H4 (cell line): Measurements from ENCODE around the gene SNCAIP. TPM values are rescaled to one million over a fixed set of nuclear protein-coding genes. Genes with fewer than 3 reads are reported as not detected.
"Not testable (repeated sequence)": the region's sequence is repeated elsewhere in the genome, so short reads cannot be mapped to it uniquely, and the experiment has no call there.

Experiments
- DNase-seq: peaks from one replicate; pipeline ENCODE4 v3.0.0-alpha.2; 2015; ENCODE audit warnings: low spot score
- total RNA-seq: library from RNA; depleted of rRNA; stranded (reverse); fragments of >200 nt; shearing (Covaris generic); gene quantifications from 2 replicates; pipeline ENCODE4 v1.2.3, GENCODE V29; 2014

The SNCAIP gene
- total RNA-seq, 1 experiment from 2014 or later: 0.91 TPM

DNA sequence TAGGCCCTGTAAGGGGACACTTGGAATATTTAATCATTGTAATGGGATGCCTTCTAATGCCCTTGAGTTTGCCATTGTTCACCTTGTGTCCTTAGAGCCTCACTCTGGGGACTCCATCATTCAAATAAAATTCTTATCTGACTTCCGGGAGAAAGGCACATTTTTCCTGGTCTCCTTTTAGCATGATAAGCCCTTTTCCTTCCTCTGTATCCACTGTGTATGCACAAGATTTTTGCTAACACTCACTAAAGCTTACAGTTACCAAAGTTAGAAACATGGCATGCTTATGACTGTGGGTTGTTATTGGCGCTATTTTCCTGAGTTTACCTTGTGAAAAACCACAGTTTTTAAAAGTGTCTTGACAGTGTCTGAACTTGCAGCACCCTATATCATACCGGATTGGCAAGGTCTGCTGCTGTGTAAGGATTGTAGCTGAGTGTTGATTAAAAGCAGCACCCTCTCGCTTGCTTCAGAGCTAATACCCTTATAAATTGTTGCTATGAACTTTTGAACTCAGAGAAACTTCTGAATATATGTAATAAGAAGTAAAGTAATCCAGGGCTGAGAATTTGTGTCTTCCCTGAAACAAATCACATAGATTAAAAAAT lies 46.4 kb downstream of the SNCAIP start:
- DNase-seq: no peak

DNA sequence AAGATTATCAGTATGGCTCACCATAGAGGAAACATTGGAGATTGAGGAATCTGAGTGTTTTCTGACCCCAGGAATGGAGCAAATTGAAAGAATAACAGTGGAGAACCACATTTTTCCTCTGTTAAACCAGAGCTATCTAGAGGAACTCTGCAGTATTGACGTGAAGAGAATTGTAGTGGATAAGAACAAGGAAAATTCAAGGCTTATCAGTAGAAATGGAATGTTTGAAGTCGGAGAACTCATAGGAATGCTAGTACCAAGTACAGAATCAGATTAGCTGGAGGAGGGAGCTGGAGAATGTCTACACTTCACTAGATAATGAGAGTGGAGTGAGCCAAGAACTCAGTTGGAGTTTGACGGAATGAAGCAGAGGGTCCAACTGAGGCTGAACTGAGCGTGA lies 50.3 kb downstream of the SNCAIP start:
- no peak for DNase-seq

DNA sequence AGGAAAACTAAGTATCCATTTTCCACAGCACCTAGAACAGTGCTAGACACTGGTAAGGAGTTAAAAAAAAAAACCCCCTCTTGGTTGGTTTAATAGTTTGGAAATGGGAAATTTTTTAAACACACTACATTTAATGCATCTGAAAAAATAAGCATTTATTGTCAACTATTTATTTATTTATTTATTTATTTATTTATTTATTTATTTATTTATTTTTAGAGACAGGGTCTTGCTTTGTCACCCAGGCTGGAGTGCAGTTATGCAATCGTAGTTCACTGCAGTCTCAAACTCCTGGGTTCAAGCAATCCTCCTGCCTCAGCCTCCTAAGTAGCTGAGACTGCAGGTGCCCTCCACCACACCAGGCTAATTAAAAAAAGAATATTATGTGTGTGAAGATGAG lies 51.6 kb downstream of the SNCAIP start:
- no peak for DNase-seq

DNA sequence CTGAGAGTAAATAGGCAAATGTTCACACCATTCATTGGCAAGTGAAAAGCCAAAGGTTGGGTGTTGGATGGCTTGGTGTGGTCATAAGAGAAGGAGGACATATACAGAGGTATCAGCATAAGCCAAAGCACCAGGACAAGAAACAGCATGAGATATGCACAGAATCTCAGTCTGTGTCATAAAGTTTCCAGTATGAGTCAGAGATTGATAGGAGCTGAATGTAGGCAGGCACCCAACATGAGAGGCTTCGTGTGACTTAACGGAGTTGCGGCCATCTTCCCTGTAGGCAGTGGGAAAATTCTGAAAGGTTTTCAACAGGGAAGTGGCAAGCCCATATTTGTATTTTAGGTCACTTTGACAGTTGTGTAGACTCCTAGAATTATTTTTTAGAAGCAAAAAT lies 54.5 kb downstream of the SNCAIP start:
- no peak for DNase-seq

DNA sequence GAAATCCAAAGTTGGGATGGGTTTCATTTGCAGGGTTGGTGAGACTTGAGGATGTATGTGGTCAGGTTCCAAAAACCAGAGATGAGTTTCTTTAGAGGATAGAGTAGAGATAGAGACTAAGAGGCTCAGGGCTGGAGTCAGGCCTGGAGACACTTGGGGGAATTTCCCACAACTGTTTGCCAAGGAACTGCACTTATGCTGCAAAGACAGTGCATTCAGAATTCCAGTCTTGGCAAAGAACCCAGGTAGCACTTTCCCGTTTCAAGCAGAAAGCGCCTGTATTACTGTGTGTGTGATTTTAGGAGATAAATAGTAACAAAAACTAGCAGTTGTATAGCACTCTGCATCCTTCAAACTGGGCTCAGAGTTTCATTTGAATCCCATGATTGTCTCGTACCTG lies 55.4 kb downstream of the SNCAIP start:
- DNase-seq: no peak

DNA sequence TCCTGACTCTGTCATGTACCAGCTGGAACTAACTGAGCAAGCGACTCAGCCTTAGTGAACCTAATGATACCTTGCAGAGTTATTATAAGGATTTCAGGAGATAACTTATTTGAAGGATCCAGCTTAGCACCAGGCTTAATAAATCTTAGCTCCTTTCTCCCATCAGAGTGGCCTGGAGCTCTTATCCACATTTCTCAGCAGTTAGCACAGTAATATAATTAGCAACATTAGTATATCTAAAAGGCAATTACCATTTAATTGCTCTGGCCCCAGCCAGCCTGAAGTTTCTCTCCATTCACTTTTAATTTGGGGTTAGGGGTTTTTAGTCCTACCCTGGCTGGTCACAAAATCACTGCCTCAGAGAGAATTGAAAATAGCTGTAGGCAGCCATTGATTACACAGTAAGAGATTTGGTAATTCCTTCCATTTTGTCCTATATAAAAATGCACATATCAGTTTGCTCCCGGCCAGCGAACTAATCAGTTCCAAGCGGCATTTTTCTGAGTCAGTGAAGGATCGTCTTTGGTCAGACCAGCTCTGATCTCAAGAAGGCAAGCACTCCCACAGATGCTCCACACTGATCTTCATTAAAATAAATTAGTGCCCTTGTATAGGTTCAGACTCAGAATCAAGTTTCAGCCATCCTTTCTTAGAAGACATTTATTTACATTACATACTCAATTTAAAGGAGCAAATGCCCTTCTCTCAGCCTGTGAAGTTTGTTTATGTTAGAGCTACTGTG lies 56.6 kb downstream of the SNCAIP start:
- DNase-seq: no peak

DNA sequence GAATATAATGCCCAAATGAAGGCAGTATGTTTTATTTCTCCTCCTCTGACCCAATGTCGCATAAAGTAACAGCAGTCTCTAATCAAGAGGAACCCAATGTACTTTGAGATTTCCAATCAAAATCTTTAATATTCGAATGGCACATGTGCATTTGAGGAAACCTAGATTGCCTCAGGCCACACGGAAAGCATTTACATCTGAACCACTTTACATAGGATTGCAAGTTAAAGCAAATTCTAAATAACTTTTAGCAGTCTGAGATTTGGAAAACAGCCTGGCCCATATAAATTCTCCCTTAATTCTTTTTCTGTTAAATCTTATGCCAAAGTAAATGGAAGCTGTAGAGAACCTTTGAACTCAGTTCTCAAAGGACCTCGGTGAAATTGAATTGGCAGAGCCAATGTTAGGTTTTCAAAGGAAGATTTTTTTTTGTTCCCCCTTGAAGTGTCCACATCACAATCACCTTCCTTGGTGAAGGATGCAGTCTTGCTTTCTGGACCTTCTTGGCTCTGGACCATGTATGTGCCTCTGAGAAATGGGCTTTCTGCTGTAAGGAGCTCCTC lies 57.3 kb downstream of the SNCAIP start:
- DNase-seq: no peak

DNA sequence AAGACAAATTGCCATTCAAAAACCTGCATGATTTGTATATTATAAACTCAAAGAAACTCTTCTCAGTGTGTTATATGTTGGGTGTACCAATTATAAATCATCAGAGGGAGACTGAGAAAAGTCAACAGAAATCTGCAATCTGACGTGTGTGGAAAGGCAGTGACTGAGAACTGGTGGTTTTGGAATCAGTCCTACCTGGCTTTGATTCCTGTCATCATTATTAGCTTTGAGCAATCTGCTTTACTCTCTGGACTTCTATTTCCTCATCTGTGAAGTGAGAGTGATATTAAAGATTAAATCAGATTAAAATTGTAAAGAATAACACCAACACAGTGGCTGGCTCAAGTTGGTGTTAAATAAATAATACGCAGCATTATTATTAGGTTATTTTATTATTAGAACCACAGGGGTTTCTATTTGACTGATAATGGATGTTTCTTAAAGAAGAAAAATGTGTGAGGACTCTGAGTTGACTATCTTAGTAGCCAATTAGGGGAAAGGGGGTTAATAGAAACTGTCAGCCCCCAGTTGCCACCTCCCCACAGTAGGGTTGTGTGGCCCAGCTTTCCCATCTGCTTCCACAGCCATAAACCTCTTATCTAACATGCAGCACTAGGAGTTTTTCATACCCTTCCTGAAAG lies 59.6 kb downstream of the SNCAIP start:
- DNase-seq: no peak

DNA sequence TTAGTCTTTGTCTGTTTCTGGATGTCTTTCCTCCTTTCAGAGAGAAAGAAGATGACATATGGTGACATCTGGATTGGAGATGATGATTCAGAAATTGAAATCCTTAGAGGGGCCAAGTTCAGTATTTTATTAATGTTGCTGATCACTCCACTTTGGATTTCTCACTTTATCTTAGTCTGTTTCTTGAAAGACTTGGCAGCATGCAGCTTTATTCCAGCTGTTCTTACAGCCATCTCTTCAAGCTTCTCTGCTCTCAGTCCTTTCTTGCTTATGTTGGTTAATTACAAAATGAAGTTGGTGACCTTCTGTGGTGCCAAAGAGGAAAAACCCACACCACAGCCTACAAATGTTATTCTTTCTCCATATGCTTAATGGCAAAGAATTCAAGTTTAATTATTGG lies 62.1 kb downstream of the SNCAIP start:
- DNase-seq: no peak

DNA sequence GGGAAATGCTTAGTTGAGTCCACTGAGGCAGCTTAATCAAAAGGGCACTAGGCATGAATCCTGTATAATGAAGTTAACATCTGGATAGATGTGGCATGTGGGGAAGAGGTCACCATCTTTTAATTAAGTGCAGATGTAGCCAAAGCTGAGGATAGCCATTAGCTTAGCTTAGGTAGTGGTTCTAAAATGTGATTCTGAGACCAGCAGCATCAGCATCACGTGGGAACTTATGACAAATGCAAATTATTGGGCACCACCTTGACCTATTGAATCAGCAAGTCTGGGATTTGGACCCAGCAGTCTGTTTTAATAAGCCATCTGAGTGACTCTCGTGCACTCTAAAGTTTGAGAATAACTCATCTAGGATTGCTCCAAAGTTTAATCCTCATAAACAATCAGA lies 63.8 kb downstream of the SNCAIP start:
- no peak for DNase-seq

DNA sequence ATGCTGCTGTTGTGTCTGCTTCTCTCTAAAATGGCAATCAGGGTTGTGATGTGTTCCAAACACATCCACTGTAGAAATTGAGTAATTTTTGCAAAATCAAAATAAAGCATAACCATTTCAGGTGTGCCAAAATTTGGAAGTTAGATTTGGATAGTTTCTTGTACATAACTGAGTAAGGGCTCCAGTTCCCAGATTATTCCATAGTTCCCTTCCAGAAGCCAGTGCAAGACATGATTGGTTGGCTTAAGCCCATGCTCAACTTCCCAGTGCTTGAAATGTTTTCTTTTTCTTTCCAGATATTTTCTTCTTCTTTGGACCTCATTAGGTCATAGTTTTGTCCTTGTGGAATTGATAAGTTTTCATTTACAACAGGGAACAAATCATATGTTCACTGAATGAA lies 64.2 kb downstream of the SNCAIP start:
- DNase-seq: no peak

DNA sequence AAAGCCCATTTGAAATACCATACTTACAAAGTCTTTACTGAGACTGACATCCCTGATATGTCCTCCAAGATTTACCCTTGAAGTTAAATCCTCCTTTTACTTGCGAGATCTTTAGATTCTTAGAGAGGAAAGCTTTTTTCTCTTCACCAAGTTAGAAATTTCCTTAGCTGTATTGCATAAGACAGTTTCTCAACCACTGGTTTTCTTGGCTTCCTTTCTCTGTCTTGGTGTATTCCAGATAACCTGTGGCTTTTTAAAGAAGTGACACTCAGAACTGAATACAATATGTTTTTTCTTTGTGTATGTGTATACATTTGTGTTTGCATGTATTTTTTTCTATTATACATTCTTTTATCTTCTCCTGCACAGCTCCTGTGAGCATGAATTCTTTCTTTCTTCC lies 65.0 kb downstream of the SNCAIP start:
- no peak for DNase-seq

DNA sequence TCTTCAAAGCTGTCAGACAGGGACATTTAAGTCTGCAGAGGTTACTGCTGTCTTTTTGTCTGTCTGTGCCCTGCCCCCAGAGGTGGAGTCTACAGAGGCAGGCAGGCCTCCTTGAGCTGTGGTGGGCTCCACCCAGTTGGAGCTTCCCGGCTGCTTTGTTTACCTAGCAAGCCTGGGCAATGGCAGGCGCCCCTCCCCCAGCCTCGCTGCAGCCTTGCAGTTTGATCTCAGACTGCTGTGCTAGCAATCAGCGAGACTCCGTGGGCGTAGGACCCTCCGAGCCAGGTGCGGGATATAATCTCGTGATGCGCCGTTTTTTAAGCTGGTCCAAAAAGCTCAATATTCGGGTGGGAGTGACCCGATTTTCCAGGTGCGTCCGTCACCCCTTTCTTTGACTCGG lies 70.9 kb downstream of the SNCAIP start:
- DNase-seq: not testable (repeated sequence)

DNA sequence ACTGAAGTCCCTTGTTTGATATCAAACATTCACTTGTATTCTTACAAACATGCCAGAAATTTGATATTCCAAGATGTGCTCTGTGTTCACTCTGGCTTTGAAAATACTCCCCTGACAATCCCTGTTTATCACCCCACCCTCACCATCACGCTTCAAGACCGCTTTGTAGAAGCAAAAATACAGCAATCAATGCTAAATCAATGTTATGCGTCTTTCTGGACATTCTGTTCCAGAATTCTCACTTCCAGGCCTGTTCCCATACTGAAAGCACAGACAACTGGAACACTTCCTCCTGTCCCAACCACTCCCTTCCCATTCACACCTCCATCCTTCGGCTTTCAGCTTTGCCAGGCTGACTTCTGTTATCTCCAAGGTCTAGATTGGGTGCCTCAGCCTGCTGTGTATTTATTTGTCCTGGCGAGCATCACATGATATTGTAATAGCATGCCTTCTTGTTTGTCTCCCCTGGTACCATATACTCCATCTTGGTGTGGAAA lies 72.8 kb downstream of the SNCAIP start:
- DNase-seq: no peak

DNA sequence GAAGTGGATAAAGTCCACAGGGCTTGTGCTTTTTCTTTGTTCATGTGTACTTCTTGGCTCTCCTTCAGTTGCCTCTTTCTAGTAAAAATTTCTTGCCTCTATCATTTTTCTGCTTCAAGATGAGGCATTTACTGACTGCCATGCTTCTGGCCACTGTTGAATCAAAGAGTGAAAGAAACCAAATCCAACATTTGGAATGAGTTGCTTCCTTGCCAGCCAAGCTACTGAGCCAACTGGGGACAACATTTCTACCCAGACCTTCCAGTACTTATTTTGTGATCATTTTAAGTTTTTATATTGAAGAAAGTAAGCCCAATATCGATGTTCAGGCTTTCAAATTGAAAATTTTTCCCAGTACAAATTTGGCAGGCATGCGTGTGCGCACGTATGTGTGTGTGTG lies 73.2 kb downstream of the SNCAIP start:
- no peak for DNase-seq

DNA sequence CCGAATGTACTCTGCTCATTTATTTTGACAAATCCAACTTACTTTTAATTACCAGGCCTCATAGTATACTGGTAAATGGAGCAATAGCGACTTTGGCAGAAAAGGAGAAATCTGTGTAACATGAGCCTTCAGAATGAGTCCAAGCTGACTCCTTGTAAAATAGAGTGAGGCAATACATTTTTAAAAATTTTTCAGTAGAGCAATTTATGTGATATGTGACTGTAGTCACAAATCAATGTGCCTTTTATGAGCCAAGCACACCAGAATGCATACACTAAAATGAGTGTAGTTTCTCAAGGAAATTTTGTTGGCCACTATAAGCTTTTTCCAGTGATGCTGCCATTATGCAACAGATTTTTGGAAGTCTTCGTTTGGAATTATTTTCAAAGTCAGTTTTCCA lies 73.8 kb downstream of the SNCAIP start:
- no peak for DNase-seq

DNA sequence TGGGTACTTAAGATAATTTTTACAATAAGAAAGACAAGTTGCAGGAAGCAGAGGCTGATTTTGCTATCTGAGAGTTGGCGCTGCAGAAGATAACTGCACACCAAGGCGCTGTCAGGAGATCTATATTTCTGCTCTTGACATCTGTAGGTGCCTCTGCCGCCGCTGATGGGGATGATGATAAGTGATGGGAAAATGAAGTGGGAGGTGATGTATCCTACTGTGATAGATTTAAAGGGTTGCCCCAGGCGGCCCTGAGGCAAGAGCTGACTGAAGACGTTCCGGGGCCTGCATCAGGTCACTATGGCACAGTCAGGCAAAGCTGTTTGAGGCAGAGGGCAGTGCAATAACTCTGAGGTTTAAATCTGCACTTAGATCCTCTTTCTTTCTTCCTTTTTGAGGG lies 78.1 kb downstream of the SNCAIP start:
- no peak for DNase-seq

DNA sequence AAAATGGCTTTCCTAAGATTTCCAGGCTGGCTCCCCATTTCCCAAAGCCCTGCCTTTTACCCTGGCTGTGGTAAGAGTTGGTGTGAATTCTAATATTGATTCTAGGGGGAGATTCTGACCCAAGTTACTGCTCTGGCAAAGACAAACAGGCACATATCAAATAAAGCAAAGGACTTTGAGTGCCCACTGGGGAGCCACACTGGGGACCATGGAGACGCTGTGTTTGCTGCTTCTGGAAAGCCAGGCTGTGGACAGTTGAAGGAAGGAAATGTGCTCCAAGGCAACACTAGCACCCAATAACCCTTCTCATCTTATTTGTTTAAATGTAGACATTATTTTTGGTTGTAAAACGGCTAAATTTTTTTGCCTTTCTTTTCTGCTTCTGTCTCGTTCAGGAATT lies 78.7 kb downstream of the SNCAIP start:
- no peak for DNase-seq

DNA sequence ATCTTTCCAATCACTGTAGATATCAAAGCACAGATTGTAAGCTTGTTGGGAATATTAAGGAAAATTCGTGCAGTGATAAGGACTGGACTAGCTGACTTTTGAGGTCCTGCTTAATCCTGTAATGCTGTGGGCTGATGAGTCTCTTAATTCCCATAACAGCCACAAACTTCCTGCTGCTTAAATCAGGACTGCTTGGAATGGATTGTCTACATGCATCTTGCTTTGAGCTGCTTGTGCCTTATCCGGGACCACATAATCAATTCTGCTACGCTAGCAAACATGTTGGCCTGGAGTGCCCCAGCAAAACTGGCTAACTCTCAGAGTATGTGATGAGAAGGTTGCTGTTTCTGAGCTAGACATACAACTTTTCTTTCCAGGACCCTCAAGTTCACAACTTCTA lies 79.6 kb downstream of the SNCAIP start:
- DNase-seq: no peak

DNA sequence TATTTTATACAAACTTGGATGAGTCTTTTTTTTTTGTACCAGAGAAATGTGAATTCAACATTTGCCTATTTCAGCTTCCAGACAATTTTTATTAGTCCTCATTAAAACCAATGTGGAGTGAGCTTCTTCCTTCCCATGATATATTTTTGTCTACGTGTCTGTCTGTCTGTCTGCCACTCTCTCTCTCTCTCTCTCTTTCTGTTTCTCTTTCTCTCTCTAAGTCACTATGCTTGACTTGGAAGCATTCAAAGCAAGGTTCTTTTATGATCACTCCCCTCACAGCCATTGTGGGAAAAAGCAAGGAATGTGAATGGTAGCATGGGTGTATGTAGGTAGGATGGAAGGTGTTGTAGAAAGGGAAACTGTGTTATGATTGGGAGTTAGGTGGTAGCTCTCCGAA lies 80.2 kb downstream of the SNCAIP start:
- DNase-seq: no peak

DNA sequence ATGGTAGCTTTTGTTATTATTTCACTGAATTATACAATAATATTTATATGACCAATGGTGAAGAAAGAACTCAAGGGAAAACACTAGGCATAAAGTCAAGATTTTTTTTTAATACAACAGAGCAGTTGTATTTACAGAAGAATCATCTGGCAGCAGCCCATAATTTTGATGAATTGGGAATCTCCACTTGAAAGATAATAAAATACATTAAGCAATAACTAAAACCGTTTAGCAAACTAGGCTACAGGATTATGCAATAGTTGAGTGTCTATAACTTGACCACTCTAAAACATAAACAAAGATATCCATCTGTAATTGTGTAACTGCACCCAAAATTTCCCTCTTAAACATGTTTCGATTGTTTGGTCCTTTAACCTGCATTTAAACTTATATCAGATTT lies 80.8 kb downstream of the SNCAIP start:
- DNase-seq: no peak

DNA sequence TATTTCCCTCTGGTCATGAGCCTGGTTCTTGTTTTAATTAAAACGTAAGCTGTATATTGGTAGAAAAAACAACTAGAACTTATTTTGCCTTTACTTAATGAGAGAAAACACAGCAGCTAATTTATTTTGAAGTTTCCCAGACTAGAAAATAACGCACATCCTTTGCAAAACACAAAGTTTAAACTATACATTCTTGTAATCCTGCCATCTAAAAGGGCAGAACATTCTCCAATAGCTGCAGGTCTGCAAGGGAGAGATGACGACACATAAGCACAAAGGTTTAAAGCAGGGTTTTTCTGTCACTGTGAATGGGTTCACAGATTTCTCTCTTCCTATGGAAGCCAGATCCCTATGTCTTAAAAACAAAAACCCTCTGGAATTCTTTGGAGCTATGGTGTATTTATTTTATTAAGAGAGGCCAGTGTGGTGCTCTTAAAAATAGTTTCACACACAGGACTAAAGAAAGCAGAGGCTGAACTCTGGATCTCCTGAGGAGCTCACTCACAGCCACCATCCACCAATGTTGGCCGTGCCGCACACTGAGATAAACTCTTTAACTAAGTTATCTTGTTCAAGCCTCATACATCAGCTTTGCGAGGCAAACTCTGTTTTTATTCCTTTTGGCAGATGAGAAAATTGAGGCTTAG lies 82.4 kb downstream of the SNCAIP start:
- DNase-seq: no peak
